ENCODE results near the gene TAF1B. TPM values are rescaled to one million over a fixed set of nuclear protein-coding genes. Genes with fewer than 3 reads are reported as not detected.
A peak's percentile ranks its signal among the peaks of the same experiment; 100 is the strongest.

Gene TAF1B
- total RNA-seq, 2 donors from 2014 or later = 8.8 to 13.0 TPM

DNA sequence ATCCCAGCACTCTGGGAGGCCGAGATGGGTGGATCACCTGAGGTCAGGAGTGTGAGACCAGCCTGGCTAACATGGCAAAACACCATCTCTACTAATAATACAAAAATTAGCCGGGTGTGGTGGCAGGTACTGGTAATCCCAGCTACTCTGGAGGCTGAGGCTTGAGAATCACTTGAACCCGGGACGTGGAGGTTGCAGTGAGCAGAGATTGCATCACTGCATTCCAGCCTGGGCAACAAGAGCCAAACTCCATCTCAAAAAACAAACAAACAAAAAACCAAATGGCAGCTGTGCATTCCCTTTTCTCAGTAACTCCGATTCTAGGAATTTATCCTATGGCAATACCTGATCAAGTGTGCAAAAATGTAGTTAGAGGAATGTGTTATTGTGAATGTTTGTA is 103.5 kb downstream of the TAF1B start:
- no peak for DNase-seq
- Histone ChIP-seq H3K27ac (no peak overlapping the region), H3K9ac (ENCODE audit: low read depth in 2 of 2, low read length in 2 of 2) (no peak overlapping the region), H3K4me3 (no peak overlapping the region), H3K36me3 (no peaks in the 10 kb centered on the region), H3K9me3 (no peaks in the 10 kb centered on the region), H3K27me3 (no peaks in the 10 kb centered on the region), H3K4me1 (no peaks in the 10 kb centered on the region)
- TF ChIP-seq, protein P1, sequence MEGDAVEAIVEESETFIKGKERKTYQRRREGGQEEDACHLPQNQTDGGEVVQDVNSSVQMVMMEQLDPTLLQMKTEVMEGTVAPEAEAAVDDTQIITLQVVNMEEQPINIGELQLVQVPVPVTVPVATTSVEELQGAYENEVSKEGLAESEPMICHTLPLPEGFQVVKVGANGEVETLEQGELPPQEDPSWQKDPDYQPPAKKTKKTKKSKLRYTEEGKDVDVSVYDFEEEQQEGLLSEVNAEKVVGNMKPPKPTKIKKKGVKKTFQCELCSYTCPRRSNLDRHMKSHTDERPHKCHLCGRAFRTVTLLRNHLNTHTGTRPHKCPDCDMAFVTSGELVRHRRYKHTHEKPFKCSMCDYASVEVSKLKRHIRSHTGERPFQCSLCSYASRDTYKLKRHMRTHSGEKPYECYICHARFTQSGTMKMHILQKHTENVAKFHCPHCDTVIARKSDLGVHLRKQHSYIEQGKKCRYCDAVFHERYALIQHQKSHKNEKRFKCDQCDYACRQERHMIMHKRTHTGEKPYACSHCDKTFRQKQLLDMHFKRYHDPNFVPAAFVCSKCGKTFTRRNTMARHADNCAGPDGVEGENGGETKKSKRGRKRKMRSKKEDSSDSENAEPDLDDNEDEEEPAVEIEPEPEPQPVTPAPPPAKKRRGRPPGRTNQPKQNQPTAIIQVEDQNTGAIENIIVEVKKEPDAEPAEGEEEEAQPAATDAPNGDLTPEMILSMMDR (IDR thresholded peaks at IDR 0.05) = no peak
- intact Hi-C loops (cut with DNase I) = no loop called here

DNA sequence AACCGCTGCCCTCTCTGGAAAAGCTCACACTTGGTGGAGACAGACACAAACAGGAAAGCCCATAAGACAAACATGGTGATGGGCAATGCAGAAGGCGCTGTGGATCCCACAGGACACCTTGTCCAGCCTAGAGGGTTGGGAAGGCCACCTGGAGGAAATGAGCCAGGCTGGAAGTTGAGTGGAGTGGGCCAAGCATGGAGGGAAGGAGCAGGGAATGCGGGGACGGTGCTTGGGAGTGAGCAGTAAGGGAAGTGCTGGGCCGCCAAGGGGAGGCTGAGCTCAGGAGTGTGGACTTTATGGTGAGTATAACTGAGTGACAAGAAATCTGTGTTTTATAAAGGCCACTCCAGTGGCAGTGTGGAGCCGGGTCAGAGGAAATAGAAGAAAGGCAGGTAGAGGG is 105.4 kb downstream of the TAF1B start:
- Histone ChIP-seq H3K36me3 (no peaks in the 10 kb centered on the region), H3K27ac (no peak overlapping the region), H3K4me3 (no peak overlapping the region), H3K9ac (ENCODE audit: low read depth in 2 of 2, low read length in 2 of 2) (no peak overlapping the region), H3K27me3 (no peaks in the 10 kb centered on the region), H3K4me1 (no peaks in the 10 kb centered on the region), H3K9me3 (no peaks in the 10 kb centered on the region)
- intact Hi-C loops (cut with DNase I) = no loop called here
- DNase-seq = no peak
- TF ChIP-seq, protein P1 (IDR thresholded peaks at IDR 0.05) = no peak

DNA sequence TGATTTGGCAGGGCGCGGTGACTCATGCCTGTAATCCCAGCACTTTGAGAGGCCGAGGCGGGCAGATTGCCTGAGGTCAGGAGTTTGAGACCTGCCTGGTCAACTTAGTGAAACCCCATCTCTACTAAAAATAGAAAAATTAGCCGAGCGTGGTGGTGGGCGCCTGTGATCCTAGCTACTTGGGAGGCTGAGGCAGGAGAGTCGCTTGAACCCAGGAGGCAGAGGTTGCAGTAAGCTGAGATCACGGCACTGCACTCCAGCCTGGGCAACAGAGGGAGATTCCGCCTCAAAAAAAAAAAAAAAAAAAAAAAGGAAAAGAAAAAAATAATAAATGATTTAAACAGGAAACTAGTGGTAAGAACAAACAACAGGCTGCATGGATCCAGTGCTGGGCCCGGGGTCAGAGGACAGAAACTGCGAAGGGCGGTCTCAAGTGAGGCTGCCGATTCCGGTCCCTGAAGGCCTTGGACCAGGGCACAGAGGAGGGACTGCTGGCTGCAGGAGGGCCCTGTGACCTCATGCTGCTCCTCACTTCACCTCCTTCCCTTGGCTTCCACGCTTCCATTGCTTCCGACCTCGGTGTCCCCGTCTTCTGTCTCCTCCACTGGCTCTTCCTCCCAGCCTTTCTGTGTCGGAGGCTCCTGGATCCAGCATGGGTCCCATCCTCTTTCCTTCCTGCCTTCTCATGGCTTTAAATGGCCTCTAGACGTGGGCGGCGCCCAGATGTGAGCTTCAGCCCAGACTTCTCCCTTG is 106.1 kb downstream of the TAF1B start:
- no peaks in the 10 kb centered on the region for H3K27me3 ChIP-seq
- no peak overlapping the region for H3K9ac ChIP-seq (ENCODE audit: low read depth in 2 of 2, low read length in 2 of 2)
- no peak for DNase-seq
- no peaks in the 10 kb centered on the region for H3K9me3 ChIP-seq
- no peaks in the 10 kb centered on the region for H3K36me3 ChIP-seq
- intact Hi-C loops (cut with DNase I) = no loop called here
- H3K4me3 ChIP-seq = no peak overlapping the region
- TF ChIP-seq, protein P1 (IDR thresholded peaks at IDR 0.05) = no peak
- H3K27ac ChIP-seq = no peak overlapping the region
- no peaks in the 10 kb centered on the region for H3K4me1 ChIP-seq

DNA sequence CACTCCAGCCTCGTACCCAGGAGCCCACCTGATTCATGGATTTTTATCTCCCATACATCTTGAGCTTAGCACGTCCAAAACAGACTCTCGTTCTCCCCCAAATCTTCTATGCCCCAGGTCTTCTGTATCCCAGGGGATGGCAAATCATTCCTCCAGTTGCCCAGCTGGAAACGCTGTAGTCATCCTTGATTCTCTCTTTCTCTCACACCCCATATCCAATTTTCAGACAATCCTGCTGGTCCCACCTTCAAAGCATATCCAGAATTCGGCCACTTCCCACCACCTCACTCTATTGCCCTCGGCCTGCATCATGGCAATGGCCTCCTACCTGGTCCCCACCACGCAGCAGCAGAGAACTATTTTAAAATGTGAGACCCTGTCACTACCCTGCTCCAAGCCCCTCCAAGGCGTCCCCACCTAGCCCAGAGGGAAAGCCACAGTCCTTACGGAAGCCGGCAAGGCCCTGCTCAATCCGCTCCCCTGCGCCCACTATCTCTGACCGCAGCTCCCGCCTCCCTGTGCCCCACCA is 106.8 kb downstream of the TAF1B start:
- Histone ChIP-seq H3K36me3 (no peaks in the 10 kb centered on the region), H3K9ac (ENCODE audit: low read depth in 2 of 2, low read length in 2 of 2) (no peak overlapping the region), H3K9me3 (no peaks in the 10 kb centered on the region), H3K4me3 (no peak overlapping the region), H3K27ac (no peak overlapping the region), H3K27me3 (no peaks in the 10 kb centered on the region), H3K4me1 (no peaks in the 10 kb centered on the region)
- intact Hi-C loops (cut with DNase I) = loop anchor here (10.0 kb wide), 1 partner anchor 135 kb away; no protein-coding TSS in a partner anchor
- TF ChIP-seq, protein P1 (IDR thresholded peaks at IDR 0.05) = no peak
- DNase-seq = no peak

DNA sequence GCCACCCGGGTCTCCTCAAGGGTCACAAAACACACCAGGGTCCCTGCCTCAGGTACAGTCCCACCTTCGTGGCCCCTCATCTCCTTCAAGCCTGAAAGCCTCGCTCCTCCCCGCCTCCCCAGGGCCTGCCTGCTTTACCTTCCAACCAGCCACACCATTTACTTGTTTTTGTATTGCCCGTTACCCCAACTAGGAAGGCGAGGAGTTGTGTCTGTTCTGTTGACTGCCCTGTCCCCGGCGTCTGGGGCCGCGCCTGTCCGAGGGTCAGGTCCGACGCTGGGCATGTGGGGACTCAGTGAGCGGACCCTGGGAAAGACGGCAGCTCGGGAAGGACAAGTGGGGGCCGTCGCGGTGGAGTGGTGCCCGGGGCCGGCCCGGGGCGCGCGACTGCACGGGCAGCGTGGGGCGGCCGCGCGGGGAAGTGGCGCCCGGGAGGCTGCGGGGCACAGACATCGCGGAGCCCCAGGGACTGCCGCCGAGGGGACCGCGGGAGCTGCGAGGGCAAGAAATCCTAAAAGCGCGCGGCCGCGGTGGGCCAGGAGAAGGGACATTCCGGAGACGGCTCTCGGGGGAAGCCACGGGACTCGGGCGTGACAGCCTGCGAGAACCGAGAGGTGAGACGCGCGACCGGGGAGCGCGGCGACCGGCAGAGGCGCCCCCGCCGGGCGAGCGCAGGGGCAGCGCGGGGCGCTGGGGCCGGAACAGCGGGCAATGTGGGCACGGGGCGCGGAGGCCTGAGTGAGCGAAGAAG is 107.4 kb downstream of the TAF1B start:
- intact Hi-C loops (cut with DNase I) = loop anchor here (10.0 kb wide), 1 partner anchor 136 kb away; no protein-coding TSS in a partner anchor
- DNase-seq = peak; percentile 32
- H3K9me3 ChIP-seq = no peaks in the 10 kb centered on the region
- peak overlapping the region in 1 of 2 donors; percentile 61 for H3K9ac ChIP-seq (ENCODE audit: low read depth in 2 of 2, low read length in 2 of 2)
- TF ChIP-seq, protein P1 (IDR thresholded peaks at IDR 0.05) = no peak
- no peaks in the 10 kb centered on the region for H3K36me3 ChIP-seq
- no peaks in the 10 kb centered on the region for H3K27me3 ChIP-seq
- H3K27ac ChIP-seq = no peak overlapping the region
- no peaks in the 10 kb centered on the region for H3K4me1 ChIP-seq
- peak overlapping the region; percentile 65 for H3K4me3 ChIP-seq
